ENCODE results near the gene BAIAP3.
A peak's percentile ranks its signal among the peaks of the same experiment; 100 is the strongest.

DNA sequence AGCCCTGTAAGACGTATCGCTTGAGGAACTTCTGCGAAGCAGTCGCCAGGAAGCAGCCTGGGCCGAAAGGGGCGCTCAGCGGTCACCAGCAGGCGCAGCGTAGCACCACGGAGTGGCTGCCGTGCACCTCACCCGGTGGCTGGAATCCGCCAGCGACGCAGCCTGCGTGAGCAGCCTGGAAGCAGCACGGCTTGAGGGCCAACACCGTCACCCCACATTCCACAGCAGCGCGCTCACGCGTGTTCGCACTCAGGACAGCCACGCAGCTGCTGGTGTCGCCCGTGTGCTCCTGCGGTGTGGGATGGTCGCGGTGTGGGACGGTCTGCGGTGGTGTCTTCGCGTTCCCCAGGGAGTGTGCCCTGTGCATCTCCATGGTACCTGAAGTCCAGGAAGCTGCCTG is 14.4 kb upstream of the BAIAP3 start:
- TF ChIP-seq CTCF (IDR thresholded peaks at IDR 0.05; ENCODE audit: control extremely low read depth in 1 of 3, insufficient read depth in 1 of 3, low read depth in 1 of 3, low read length in 3 of 3) (peak in 1 of 3 experiments; percentile 25; a peak in 2 of 4 replicates), YY1 (IDR thresholded peaks at IDR 0.05; ENCODE audit: low read depth, low read length) (no peak), POLR2A (IDR thresholded peaks at IDR 0.05; ENCODE audit: control extremely low read depth in 1 of 2, low read depth in 2 of 2, low read length in 2 of 2) (no peak), EGR1 (IDR thresholded peaks at IDR 0.05; ENCODE audit: borderline replicate concordance, low read depth, low read length) (no peak), EP300 (IDR thresholded peaks at IDR 0.05; ENCODE audit: borderline replicate concordance in 1 of 2, low read depth in 2 of 2, low read length in 2 of 2) (no peak), POLR2AphosphoS5 (IDR thresholded peaks at IDR 0.05; ENCODE audit: low read depth, low read length) (no peak), PHF8 (conservative IDR thresholded peaks at IDR 0.05; ENCODE audit: low read depth, low read length) (no peak), EZH2 (IDR thresholded peaks at IDR 0.05; ENCODE audit: low read depth, low read length, severe bottlenecking) (no peak), BACH1 (IDR thresholded peaks at IDR 0.05; ENCODE audit: low read length) (no peak), RAD21 (IDR thresholded peaks at IDR 0.05 in 1 of 2, conservative IDR thresholded peaks at IDR 0.05 in 1 of 2; ENCODE audit: low read depth in 2 of 2, low read length in 2 of 2) (no peak), RNF2 (IDR thresholded peaks at IDR 0.05; ENCODE audit: borderline replicate concordance, low read depth, low read length, missing control alignments, poor library complexity, severe bottlenecking) (no peak)
